GM18861 (cell line): ENCODE results near the gene ABCB9.
"Not testable (repeated sequence)": the region's sequence is repeated elsewhere in the genome, so short reads cannot be mapped to it uniquely, and the experiment has no call there.

Experiments
- ATAC-seq: cut with Tn5 transposase; IDR thresholded peaks from one replicate; pipeline ENCODE4 v1.9.1; 2021; ENCODE audit not compliant: unreplicated experiment

ABCB9 gene

GRCh38 chr12:122903693-122904034 lies 62.6 kb downstream of the ABCB9 start:
- no peak for ATAC-seq

DNA sequence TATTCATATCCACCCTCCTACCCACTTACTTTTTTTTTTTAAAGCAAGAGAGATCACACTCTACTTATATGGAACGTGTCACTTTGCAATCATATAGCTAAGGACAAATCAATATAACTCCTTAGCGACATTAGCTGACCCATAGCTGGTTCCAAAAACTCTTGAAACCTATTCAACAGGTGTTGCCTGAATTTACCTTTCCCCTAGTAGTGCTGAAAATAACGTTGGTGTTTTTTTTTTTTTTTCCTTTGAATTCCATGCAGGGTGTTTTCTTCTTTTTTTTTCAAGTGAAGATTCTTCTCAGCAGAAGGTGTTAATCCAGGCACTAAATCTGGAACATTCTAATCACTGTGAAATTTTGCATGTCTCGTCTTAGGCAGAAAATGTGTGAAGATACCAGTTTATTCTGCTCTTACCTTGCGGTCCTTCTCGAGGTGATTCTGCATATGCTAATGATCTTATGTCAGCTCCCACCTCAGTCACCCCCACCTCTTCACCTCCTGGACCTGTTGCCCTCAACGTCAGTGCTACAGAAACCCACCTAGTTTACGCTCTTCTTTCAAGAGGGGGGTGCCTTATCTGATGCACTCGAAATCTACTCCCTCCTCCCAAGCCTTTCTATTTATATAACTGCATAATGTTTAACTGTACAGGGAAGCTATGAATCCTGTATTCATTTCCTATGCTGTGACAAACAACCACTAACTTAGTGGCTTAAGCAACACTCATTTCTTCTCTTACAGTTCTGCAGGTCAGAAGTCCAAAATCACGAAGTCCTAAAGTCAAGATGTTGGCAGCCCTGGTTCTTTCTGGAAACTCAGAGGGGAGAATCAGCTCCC lies 63.2 kb downstream of the ABCB9 start:
- ATAC-seq: no peak

DNA sequence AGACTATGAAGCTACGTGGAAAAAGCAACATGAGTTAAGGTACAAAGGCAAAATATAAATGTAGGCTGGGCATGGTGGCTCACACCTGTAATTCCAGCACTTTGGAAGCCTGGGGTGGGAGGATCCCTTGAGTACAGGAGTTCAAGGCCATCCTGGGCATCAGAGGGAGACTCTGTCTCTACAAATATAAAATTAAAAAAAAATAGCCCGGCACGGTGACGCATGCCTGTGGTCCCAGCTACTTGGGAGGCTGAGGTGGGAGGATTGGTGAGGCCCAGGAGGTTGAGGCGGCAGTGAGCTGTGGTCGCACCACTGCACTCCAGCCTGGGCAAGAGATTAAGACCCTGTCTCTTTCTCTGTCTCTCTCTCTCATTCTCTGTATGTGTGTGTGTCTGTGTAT lies 66.4 kb downstream of the ABCB9 start:
- no peak for ATAC-seq

GRCh38 chr12:122896662-122897061 lies 69.6 kb downstream of the ABCB9 start:
- no peak for ATAC-seq

- peak; percentile 36 for ATAC-seq
These were observed 70.3 kb downstream of the ABCB9 start, which contains the start of gene VPS37B for GRCh38 chr12:122895704-122896636. TSS of gene VPS37B (minus strand) at chr12:122896124. CDS start at chr12:122896062, 62 bp downstream.

DNA sequence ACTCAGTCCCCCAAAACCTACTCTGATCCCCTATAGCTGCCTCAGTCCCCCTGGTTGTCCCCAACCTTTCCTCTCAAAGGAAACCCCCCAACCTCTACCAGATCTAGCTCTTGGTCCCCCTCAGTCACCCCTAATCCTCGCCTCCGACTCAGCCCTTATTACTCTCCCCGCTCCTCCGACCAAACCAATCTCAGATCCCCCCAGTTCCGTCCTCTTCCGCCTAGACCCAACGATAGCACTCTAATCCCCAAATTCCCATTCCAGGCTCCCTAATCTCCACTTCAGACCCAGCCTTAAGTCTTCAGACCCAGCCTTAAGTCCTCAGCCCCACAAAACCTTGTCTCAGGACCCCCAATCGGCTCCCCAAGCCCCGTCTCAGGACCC lies 71.0 kb downstream of the ABCB9 start:
- ATAC-seq: no peak

GRCh38 chr12:122894193-122895121 lies 71.8 kb downstream of the ABCB9 start:
- ATAC-seq: no peak

DNA sequence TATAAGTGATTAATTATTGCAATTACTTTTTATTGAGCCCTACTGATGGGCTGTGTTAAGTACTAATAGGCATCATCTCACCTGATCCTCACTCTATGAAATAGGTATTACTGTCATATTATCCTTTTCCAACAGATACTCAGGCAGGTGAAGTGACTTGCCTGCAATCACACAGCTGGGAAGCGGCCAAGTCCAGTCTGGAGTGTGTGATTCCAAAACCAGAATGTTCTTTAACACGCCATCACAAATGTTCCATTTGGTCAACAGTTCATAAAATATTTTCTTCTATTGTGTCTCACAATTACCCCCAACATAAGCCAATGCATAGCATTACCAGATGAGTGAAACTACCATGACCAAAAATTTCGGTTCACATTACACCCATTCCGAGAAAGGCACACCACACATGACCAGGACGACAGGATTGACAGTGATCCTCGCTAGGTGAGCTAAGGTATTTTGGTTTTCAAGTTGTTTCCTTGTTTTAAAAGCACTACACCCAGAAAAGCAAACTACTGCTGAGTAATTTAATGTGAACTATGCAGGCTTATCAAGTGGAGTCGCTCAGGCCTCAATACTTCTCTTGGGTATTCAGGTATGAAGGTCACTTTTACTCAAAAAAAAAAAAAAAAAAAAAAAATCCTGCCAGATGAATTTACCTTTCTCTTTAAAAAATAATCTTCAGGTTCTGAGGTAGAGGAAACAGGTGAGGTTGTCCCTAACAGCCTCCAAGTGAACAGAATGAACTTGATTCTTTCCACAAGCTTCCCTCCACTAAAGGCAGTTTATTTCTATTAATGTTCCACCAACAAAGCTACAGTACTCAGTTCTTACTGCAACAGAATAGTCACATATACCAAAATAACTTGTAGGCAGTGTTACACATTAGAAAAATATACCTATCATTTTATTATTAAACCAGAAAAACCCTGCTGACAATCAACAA lies 72.8 kb downstream of the ABCB9 start:
- ATAC-seq: no peak

- ATAC-seq: not testable (repeated sequence)
These were observed 73.5 kb downstream of the ABCB9 start for GRCh38 chr12:122892724-122893123.

- no peak for ATAC-seq
These were observed 74.4 kb downstream of the ABCB9 start for GRCh38 chr12:122891661-122892525.

DNA sequence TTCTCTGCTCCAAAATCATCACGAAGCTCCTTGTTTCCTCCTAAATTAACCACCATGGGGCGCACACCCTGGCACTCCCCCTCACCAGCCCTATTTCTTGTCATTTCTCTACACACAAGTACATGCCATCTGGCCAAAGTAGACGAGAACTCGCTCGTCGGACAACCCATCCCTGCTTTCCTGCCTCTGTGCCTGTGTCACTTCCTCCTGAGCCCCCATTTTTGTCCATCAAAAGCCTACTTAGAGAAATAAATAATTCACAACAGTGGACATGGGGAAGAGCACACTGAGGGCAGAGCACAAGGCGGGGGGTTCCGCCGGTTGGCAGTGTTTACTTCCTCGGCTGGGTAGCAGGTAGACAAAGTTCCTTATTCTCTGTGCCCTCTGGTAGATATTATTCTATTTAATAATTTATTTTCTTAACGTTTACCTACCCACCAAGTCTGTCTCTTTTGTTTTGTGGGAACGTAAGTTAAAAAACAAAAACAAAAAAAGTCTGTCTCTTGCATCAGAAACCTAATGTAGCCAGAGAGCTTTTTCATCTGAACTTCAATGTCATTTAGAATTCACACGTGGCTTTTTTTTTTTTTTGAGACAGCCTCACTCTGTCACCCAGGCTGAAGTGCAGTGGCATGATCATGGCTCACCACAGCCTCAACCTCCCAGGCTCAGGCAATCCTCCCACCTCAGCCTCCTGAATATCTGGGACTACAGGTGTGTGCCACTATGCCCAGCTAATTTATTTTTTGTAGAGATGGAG lies 76.3 kb downstream of the ABCB9 start:
- ATAC-seq: no peak

DNA sequence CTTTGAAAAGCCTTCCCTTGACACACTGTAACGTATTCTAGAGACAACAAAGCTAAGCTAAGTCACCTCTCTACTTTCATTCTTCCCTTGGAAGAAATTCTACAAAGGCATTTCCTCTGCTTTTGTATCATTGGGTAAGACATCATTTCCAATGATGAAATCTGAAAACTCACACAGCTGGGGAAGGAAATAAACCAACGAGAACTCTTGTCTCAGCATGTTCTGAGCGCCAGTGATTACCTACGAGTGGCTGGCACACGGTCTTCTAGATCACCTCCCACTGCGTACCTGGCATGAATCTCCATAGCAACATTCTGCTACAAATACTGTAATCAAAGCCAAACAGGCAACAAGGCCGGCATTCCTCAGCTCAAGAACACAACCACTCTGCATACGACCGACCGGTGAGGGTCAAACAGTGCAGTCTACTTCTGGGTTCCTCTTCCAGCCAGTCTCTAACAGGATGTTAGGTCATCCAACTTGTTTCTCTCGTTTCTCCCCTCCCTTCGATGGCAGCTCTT lies 78.0 kb downstream of the ABCB9 start:
- no peak for ATAC-seq

- ATAC-seq: no peak
These were observed 78.4 kb downstream of the ABCB9 start for GRCh38 chr12:122887819-122888212.

- peak; percentile 67 for ATAC-seq
These were observed 79.1 kb downstream of the ABCB9 start for GRCh38 chr12:122886851-122887818.

DNA sequence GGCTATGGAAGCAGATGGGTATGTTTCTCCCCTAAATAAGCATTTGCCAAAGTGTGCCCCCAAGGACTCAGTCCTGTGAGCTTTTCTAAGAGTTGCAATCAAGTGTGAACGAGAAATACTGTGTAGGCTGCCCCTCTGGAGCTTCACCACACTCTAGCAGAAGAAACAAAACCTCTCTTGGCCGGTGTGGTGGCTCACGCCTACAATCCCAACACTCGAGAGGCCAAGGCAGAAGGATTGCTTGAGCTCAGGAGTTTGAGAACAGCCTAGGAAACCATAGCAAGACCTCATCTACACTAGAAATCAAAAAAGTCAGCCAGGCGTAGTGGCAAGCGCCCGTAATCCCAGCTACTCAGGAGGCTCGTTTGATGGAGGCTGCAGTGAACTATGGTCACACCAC lies 80.1 kb downstream of the ABCB9 start:
- ATAC-seq: no peak

DNA sequence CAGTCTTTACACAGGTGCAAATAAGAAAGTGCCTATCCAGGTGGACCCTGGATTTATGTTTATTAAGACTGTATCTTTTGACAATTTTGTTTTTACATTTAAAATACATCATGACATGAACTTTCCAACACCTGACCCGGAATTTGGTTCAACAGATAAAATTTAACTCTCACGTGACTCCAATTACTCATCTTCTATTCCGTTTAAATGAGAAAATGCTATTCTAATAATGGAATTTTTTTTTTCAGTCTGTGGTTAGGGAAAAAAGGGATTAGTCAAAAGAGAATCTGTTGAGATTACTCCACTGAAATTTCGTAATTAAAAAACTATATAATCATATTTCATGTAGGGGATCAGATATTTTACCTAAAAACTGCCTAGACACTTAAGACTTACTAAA lies 81.4 kb downstream of the ABCB9 start:
- ATAC-seq: no peak
